DLD1 (cell line): ENCODE results near the gene METTL15.
"Not testable (repeated sequence)": the region's sequence is repeated elsewhere in the genome, so short reads cannot be mapped to it uniquely, and the experiment has no call there.

Source experiments
- in situ Hi-C: cut with HindIII; loops from 2 replicates; pipeline ENCODE4 v1.10.0; 2017; ENCODE audit warnings: low sequenced_read_pairs

The METTL15 gene

GRCh38 chr11:28170759-28171158 lies 62.6 kb downstream of the METTL15 start:
- in situ Hi-C loops: no loop called here

- in situ Hi-C loops: no loop called here
Observed at GRCh38 chr11:28176351-28176750, 68.2 kb downstream of the METTL15 start.

GRCh38 chr11:28195449-28195848 lies 87.3 kb downstream of the METTL15 start:
- in situ Hi-C loops: no loop called here

- in situ Hi-C loops: no loop called here
Observed at GRCh38 chr11:28209906-28210305, 101.7 kb downstream of the METTL15 start.

GRCh38 chr11:28222063-28222462 lies 113.9 kb downstream of the METTL15 start:
- in situ Hi-C loops: not testable (repeated sequence)

GRCh38 chr11:28223577-28223976 lies 115.4 kb downstream of the METTL15 start:
- in situ Hi-C loops: no loop called here

GRCh38 chr11:28223994-28224393 lies 115.8 kb downstream of the METTL15 start:
- in situ Hi-C loops: no loop called here

GRCh38 chr11:28227460-28227859 lies 119.3 kb downstream of the METTL15 start:
- in situ Hi-C loops: no loop called here

GRCh38 chr11:28228196-28228895 lies 120.2 kb downstream of the METTL15 start:
- in situ Hi-C loops: no loop called here

- in situ Hi-C loops: no loop called here
Observed at GRCh38 chr11:28231475-28231874, 123.3 kb downstream of the METTL15 start.

- in situ Hi-C loops: no loop called here
Observed at GRCh38 chr11:28232649-28233048, 124.5 kb downstream of the METTL15 start.

- in situ Hi-C loops: no loop called here
Observed at GRCh38 chr11:28241760-28242159, 133.6 kb downstream of the METTL15 start.

GRCh38 chr11:28242596-28242995 lies 134.4 kb downstream of the METTL15 start:
- in situ Hi-C loops: no loop called here

- in situ Hi-C loops: no loop called here
Observed at GRCh38 chr11:28243061-28243460, 134.9 kb downstream of the METTL15 start.

- in situ Hi-C loops: no loop called here
Observed at GRCh38 chr11:28243581-28243980, 135.4 kb downstream of the METTL15 start.

GRCh38 chr11:28245131-28245530 lies 136.9 kb downstream of the METTL15 start:
- in situ Hi-C loops: no loop called here

- in situ Hi-C loops: no loop called here
Observed at GRCh38 chr11:28250192-28250591, 142.0 kb downstream of the METTL15 start.

GRCh38 chr11:28251257-28251656 lies 143.1 kb downstream of the METTL15 start:
- in situ Hi-C loops: no loop called here

- in situ Hi-C loops: no loop called here
Observed at GRCh38 chr11:28257761-28258160, 149.6 kb downstream of the METTL15 start.

GRCh38 chr11:28259177-28259843 lies 151.1 kb downstream of the METTL15 start:
- in situ Hi-C loops: no loop called here

- in situ Hi-C loops: no loop called here
Observed at GRCh38 chr11:28268925-28269324, 160.7 kb downstream of the METTL15 start.

- in situ Hi-C loops: no loop called here
Observed at GRCh38 chr11:28269586-28269985, 161.4 kb downstream of the METTL15 start.

GRCh38 chr11:28272247-28272646 lies 164.1 kb downstream of the METTL15 start:
- in situ Hi-C loops: not testable (repeated sequence)
